GM23248 (cell line): ENCODE results near the gene PDE8B. TPM values are rescaled to one million over a fixed set of nuclear protein-coding genes. Genes with fewer than 3 reads are reported as not detected.

Experiments used
- DNase-seq: peaks from one replicate; pipeline ENCODE4 v3.0.0-alpha.2; 2015
- H2AFZ ChIP-seq: fragments of 200-600 bp; sonication (generic); 2 replicates; pipeline ENCODE4 v1.6.1; 2016; ENCODE audit warnings: antibody characterized with exemption
- H3F3A ChIP-seq: fragments of 200-600 bp; sonication (generic); 2 replicates; pipeline ENCODE4 v1.6.1; 2016; ENCODE audit warnings: mild to moderate bottlenecking, antibody characterized with exemption, mixed run types; ENCODE audit not compliant: insufficient read depth
- H3K27ac ChIP-seq: fragments of 200-600 bp; sonication (generic); 2 replicates; pipeline ENCODE4 v1.5.1; 2016; ENCODE audit warnings: mild to moderate bottlenecking
- H3K27me3 ChIP-seq: fragments of 200-600 bp; sonication (generic); replicated peaks from 2 replicates; pipeline ENCODE4 v1.6.1; 2016; ENCODE audit warnings: mild to moderate bottlenecking; ENCODE audit not compliant: insufficient read depth
- H3K36me3 ChIP-seq: fragments of 200-600 bp; sonication (generic); 2 replicates; pipeline ENCODE4 v1.6.1; 2016; ENCODE audit warnings: low read depth, mild to moderate bottlenecking
- H3K4me1 ChIP-seq: fragments of 200-600 bp; sonication (generic); 2 replicates; pipeline ENCODE4 v1.6.1; 2016; ENCODE audit warnings: mild to moderate bottlenecking; ENCODE audit not compliant: insufficient read depth
- H3K4me2 ChIP-seq: fragments of 200-600 bp; sonication (generic); one replicate; pipeline ENCODE4 v1.6.1; 2016; ENCODE audit warnings: mild to moderate bottlenecking; ENCODE audit not compliant: unreplicated experiment
- H3K4me3 ChIP-seq: fragments of 200-600 bp; sonication (generic); 2 replicates; pipeline ENCODE4 v1.5.1; 2016; ENCODE audit warnings: mild to moderate bottlenecking
- H3K79me2 ChIP-seq: fragments of 200-600 bp; sonication (generic); 2 replicates; pipeline ENCODE4 v1.6.1; 2016; ENCODE audit warnings: mild to moderate bottlenecking; ENCODE audit not compliant: insufficient read depth
- H3K9ac ChIP-seq: fragments of 200-600 bp; sonication (generic); 2 replicates; pipeline ENCODE4 v1.6.1; 2016; ENCODE audit warnings: mild to moderate bottlenecking
- H3K9me2 ChIP-seq: fragments of 200-600 bp; sonication (generic); 2 replicates; pipeline ENCODE4 v1.6.1; 2016; ENCODE audit warnings: mixed run types, mild to moderate bottlenecking, moderate library complexity; ENCODE audit not compliant: insufficient read depth
- H3K9me3 ChIP-seq: fragments of 200-600 bp; sonication (generic); one replicate; pipeline ENCODE4 v1.6.1; 2017; ENCODE audit warnings: low read depth
- H4K20me1 ChIP-seq: fragments of 200-600 bp; sonication (generic); 2 replicates; pipeline ENCODE4 v1.6.0; 2016; ENCODE audit not compliant: insufficient read depth
- EZH2 ChIP-seq: fragments of 200-600 bp; sonication (generic); IDR thresholded peaks from 2 replicates; pipeline ENCODE4 v1.6.1; 2018; ENCODE audit warnings: antibody characterized with exemption, mild to moderate bottlenecking; ENCODE audit not compliant: insufficient read depth, poor library complexity, severe bottlenecking
- EZH2phosphoT487 ChIP-seq: fragments of 200-600 bp; sonication (generic); IDR thresholded peaks from 2 replicates; pipeline ENCODE4 v1.6.1; 2018; ENCODE audit warnings: antibody characterized with exemption, moderate library complexity, mild to moderate bottlenecking, low read depth; ENCODE audit not compliant: insufficient read depth
- WGBS, 2 experiments: methylation state at CpG; one replicate each; pipeline ENCODE4 v1.1.6; 2015 to 2017; ENCODE audit warnings: low lambda C conversion rate in 2 of 2, low coverage in 1 of 2; ENCODE audit errors: missing lambda C conversion rate in 2 of 2; 5-methylcytosine and 5-hydroxymethylcytosine counted together
- in situ Hi-C: fragments of 300-500 bp; cut with MboI; formaldehyde crosslinking; loops from 2 replicates; pipeline ENCODE4 v1.15.0; 2020
- polyA plus RNA-seq: library from polyadenylated mRNA; unstranded; fragments of >200 nt; fragmentation: Nextera tagmentation; extraction: Ambion mirVana; gene quantifications from 2 replicates; pipeline ENCODE4 v1.2.1, GENCODE V29; 2016
- total RNA-seq: library from RNA; depleted of rRNA; stranded (reverse); fragments of >200 nt; shearing (Covaris generic); gene quantifications from 2 replicates; pipeline ENCODE4 v1.2.3, GENCODE V29; 2014; rRNA removed

The PDE8B gene
- total RNA-seq = not detected in 2 replicates
- 0.33 and 0.40 TPM in 2 replicates for polyA plus RNA-seq

- Histone ChIP-seq H3K79me2 (no peaks in the 10 kb centered on the region), H3F3A (no peaks in the 10 kb centered on the region), H3K9ac (no peak within 1 kb of the TSS), H3K27me3 (peaks cover 78% of the 10 kb centered on the region), H4K20me1 (no peaks in the 10 kb centered on the region), H3K4me2 (peak within 1 kb of the TSS; percentile 50), H2AFZ (no peak within 1 kb of the TSS), H3K27ac (no peak within 1 kb of the TSS), H3K4me3 (peak within 1 kb of the TSS; percentile 61), H3K9me3 (no peaks in the 10 kb centered on the region), H3K9me2 (no peaks in the 10 kb centered on the region), H3K4me1 (no peaks in the 10 kb centered on the region), H3K36me3 (no peaks in the 10 kb centered on the region)
- TF ChIP-seq EZH2 (peak; percentile 85), EZH2phosphoT487 (no peak)
- 2 to 5% methylated on average over 4 to 74 of the region's 110 CpGs for WGBS, 2 experiments
- peak; percentile 33 for DNase-seq
- in situ Hi-C loops = no loop called here
These were observed at the start of gene PDE8B for GRCh38 chr5:77210091-77210963. TSS of gene PDE8B (plus strand) at chr5:77210680. CDS start at chr5:77210926, 246 bp downstream.

DNA sequence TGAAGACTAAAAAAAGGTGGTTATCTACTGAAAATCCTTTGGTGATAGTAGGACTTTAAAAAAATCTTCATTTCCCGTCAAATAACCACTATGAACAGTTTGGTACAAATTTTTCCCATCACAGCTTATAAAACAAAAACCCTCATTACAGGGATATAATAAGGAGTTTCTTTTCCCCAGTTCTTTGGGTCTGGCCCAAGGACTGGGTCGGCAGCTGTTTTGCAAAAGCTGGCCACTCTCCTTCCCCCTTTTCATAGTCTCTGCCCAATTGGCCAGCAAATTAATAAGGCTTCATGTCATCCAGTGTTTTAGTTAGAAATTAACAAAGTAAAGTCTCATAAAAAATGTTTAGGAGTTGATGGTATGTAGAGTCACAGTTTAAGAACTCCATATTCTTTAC lies 47.0 kb upstream of the PDE8B start:
- Histone ChIP-seq H3K4me1 (peaks cover 12% of the 10 kb centered on the region), H3K79me2 (no peaks in the 10 kb centered on the region), H4K20me1 (no peaks in the 10 kb centered on the region), H2AFZ (no peak overlapping the region), H3K9ac (no peak overlapping the region), H3K4me3 (no peak overlapping the region), H3K36me3 (no peaks in the 10 kb centered on the region), H3K9me2 (no peaks in the 10 kb centered on the region), H3K27ac (no peak overlapping the region), H3K27me3 (no peaks in the 10 kb centered on the region), H3K4me2 (no peak overlapping the region), H3K9me3 (no peaks in the 10 kb centered on the region), H3F3A (no peaks in the 10 kb centered on the region)
- in situ Hi-C loops = no loop called here
- 36 to 48% methylated on average over 2 of the region's 2 CpGs for WGBS, 2 experiments
- TF ChIP-seq EZH2 = no peak
- no peak for TF ChIP-seq EZH2phosphoT487
- no peak for DNase-seq

- H3K9me3 ChIP-seq = no peaks in the 10 kb centered on the region
- H4K20me1 ChIP-seq = no peaks in the 10 kb centered on the region
- DNase-seq = peak; percentile 8
- peaks cover 18% of the 10 kb centered on the region for H3K4me1 ChIP-seq
- H3F3A ChIP-seq = no peaks in the 10 kb centered on the region
- no peaks in the 10 kb centered on the region for H3K79me2 ChIP-seq
- peak overlapping the region; percentile 77 for H3K4me2 ChIP-seq
- H3K27me3 ChIP-seq = no peaks in the 10 kb centered on the region
- TF ChIP-seq EZH2 (no peak), EZH2phosphoT487 (no peak)
- H3K9ac ChIP-seq = peak overlapping the region; percentile 67; the same call in 1 of the 2 replicates
- no peaks in the 10 kb centered on the region for H3K9me2 ChIP-seq
- no peak overlapping the region for H3K4me3 ChIP-seq
- no peak overlapping the region for H2AFZ ChIP-seq
- in situ Hi-C loops = no loop called here
- H3K27ac ChIP-seq = peak overlapping the region; percentile 90
- H3K36me3 ChIP-seq = no peaks in the 10 kb centered on the region
These were observed 43.4 kb upstream of the PDE8B start for GRCh38 chr5:77167063-77167462.

GRCh38 chr5:77167695-77168121 lies 42.8 kb upstream of the PDE8B start:
- 5 to 9% methylated on average over 4 of the region's 4 CpGs for WGBS, 2 experiments
- H3K9me3 ChIP-seq = no peaks in the 10 kb centered on the region
- H3K4me2 ChIP-seq = peak overlapping the region; percentile 77
- no peaks in the 10 kb centered on the region for H3K36me3 ChIP-seq
- peak overlapping the region; percentile 67 for H2AFZ ChIP-seq
- TF ChIP-seq EZH2phosphoT487 (no peak), EZH2 (no peak)
- no peaks in the 10 kb centered on the region for H3F3A ChIP-seq
- no peaks in the 10 kb centered on the region for H3K9me2 ChIP-seq
- no peaks in the 10 kb centered on the region for H4K20me1 ChIP-seq
- H3K9ac ChIP-seq = peak overlapping the region; percentile 67
- H3K4me3 ChIP-seq = peak overlapping the region; percentile 51
- peaks cover 18% of the 10 kb centered on the region for H3K4me1 ChIP-seq
- H3K27me3 ChIP-seq = no peaks in the 10 kb centered on the region
- in situ Hi-C loops = no loop called here
- H3K27ac ChIP-seq = peak overlapping the region; percentile 90
- DNase-seq = peak; percentile 90
- H3K79me2 ChIP-seq = no peaks in the 10 kb centered on the region
